ENCODE results near the gene RPP25L.

RPP25L gene

DNA sequence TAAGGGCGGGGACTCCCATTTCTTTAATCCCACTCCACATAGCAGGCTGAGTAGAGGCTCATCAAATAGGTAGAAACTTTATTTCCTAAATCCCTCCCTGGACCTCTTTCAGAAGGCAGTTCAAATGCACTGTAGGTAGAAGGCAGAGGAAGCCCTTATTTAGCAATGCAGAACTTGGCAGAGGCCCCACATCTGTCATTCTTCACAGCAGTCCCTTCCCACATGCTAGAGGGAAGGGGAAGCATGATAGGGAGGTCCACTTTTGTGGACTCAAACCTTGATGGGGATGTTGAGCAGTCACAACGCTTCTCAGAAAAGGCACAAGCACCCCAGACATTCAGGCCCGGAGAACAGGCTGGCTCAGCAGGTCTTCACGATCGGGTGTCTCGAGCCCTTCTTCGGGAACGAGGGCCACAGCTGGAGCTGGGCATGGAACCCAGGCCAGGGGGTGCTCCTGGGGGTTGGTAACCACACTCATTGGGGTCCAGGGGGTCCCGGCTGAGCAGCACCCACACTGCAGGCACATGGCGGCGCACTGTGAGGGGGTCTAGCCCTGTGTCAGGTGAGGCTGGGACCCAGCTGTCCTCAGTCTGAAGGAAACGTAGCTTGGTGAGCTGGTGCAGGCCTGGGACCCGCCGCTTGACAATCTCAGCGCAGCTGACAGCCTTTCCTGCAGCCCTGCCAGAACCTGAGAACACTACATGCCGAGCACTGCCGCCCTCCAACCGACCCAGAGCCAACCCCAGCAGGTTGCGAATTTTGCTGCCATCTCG, 1.3 kb downstream of the RPP25L start:
- no peak for DNase-seq

DNA sequence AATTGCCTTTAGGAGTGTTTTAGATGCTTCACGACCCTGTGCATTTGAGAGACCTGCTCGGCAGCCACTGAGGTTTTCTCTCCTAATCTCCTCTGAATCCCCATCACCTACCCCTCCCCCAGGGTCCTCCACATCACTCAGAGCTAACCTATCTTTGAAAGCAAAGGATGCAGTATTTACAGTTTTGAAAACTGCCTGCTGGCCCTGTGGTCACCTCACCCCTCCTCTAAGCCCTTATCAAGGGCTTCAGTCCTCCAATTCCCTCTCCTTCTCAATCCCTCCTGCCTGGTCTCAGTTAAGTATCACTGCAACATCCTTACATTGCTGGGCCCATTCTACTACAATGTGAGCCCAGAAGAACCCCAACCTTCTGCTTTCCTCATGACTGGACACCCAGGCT, 4.6 kb downstream of the RPP25L start:
- no peak for DNase-seq

DNA sequence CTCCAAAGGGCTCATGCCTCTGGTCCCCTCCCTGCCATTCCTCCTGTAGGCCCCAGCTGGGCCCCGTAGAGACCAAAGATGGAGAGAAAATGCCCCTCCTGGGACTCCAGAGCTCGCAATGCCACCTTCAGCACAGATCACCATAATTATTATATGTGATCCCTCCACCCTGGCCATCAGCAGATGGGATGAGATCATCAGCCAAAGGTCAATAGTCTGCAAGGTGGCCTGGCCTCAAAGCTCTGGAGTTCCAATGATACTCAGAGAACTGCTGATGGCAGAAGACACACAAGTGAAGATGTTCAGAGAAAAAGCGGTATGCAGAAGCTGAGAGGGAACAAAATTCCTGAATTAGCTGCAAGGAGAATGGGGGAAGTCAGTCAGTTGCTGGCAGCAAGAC, 5.0 kb downstream of the RPP25L start:
- DNase-seq, result no peak

DNA sequence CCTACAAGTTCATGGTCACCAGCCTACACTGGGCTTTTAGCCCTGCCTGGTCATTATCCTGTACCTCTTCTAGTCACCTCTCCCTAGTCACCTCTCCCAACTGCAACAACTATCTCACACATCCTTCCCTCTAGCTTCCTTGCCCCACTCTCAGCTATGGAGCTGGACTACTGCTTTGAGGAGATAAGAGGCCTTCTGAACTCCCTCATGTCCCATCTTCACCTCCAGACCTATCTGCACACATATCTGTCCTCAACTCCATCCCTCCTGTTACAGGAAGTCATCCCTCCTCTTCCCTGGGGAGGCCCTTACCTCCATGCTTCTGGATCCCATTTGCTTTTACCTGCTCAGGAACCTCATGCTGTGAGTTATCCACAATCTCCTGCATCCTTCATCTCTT, 5.7 kb downstream of the RPP25L start:
- no peak for DNase-seq

DNA sequence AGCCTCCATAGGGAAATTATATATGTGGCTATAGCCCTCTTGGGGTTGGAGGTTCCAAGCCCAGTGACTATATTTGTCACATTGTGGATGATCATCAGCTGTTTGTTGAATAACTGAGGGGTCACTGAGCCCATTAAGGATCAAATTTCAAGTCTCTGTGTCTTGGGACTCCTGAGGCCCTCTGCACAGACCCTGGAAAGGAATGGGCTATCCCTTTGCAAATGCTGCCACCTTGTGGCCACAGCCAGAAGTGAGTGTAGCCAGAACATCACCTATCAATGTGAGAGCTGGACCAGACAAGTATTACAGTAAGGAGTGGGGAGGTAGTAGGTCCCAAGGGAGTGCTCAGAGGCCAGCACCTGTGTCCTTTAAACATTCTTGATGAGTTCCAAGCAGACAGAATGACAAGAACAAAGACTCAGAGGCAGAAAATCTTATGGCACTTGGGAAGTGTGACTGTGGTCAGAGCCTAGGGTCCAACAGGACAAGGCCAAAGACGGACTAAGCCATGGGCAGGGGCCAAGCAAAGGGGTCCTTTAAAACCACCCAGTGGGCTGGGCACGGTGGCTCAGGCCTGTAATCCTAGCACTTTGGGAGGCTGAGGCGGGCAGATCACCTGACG, 8.2 kb downstream of the RPP25L start:
- DNase-seq, result no peak

DNA sequence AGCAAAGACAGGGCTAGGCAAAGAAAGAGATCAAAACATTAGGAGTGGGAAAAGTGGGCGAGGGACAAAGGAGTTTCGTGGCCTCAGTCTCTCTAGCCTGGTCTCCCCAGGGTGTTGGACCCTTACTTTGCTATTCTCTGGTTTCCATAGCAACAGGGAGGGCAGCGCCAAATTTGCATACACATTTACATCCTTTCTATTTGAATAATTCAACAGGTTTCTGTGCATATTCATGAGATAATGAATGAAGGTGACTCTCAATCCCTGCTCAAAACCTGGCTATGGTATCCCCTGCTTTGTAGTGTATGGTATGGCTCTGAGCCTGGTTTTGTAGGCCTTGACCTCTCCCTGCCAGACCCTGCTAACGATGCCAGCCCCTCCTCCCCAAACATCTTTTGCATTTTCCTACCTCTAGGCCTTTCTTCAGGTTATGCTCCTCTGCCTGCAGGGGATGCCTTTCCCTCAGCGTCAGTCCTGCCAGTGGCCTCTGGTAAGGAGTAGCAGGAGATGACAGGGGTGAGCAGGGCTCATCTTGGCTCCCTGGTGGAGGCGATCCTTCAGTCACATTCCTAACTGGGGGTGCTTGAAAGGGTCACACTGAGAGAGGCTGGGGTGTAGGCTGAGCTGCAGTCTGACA, 9.8 kb downstream of the RPP25L start:
- DNase-seq, result no peak

GRCh38 chr9:34600908-34601307, 11.0 kb downstream of the RPP25L start:
- no peak for DNase-seq

GRCh38 chr9:34599546-34599945, 12.4 kb downstream of the RPP25L start:
- no peak for DNase-seq

DNA sequence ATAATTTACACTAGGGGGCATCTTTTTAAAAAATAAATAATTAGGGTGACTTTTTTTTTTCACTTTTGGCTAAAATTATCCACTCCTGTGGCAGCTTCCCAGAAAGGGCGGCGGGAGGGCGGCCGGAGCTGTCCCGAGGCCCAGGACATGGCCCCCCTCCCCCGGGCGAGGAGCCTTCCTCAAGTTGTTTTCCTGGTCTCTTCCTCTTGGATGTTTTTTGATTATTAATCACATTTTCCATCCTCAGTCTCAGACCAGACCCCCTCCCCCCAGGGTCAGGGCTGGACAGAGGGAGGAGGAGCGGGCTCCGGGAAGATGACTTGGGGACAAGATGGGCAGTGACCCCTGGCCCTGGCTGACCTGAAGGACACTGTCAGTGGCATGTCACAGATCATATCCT, 17.7 kb downstream of the RPP25L start:
- no peak for DNase-seq

DNA sequence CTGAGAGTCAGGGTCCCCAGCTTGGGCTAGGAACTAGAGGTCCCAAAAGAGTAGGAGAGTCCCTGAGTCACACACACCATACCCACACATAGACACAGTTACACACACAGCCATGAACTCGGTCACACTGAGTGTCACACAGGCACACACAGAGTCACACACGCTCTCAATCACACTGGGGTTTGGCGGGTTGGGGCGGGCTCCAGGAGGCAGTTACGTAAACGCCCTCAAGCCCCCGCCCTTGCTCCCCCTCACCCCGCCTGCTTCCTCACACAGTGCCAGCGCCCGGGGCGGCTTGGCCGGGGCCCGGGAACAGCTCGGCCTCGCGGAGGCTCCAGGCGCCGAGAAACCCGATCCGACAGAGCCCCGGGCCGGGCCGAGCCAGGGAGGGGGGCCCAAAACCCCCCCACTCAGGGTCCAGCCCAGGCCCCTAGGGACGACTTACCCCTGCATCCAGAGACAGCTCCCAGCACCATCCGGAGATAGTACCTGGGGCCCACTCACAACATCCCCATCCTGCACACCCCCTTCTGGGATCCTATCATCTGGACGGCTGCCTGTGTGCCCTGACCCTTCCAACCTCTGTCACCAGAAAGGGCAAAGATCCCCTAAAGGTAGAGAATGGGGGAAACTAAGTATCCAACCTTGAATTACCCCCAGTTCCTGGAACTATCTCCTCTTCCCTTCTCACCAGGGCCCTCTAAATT, 18.8 kb downstream of the RPP25L start:
- DNase-seq, result no peak

- no peak for DNase-seq
Measured at GRCh38 chr9:34591917-34592866, 19.7 kb downstream of the RPP25L start.

DNA sequence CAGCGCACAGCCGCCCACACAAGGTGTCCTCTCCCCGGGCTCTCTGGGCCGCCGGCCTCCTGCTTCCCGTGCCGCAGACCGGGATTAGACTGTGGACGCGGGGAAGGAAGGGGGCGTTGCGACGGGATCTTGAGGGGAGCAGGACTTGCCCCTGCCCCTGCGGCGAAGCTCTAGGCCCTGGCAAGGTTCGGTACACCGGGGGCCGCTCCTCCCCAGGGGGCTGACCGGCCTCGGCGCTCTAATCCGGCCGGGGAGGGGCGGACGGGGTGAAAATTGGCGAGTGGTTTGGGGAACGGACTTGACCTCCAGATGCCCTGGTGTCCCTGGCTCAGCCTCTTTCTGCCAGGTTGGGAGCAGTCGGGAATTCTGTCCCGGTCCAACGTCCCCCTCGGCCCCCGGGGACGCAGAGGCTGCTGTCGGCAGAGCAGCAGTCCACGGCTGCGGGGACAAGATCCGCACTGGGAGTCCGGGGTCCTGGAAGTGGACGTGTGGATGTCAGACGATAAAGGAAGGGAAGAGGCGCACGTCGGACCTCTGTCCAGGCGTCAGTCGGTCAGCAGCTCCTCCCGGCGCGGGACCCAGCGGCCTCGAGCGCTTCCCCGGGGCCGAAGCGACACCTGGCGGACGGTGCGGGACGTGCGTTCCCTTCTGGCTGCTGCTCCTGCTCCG, 20.5 kb downstream of the RPP25L start:
- no peak for DNase-seq

DNA sequence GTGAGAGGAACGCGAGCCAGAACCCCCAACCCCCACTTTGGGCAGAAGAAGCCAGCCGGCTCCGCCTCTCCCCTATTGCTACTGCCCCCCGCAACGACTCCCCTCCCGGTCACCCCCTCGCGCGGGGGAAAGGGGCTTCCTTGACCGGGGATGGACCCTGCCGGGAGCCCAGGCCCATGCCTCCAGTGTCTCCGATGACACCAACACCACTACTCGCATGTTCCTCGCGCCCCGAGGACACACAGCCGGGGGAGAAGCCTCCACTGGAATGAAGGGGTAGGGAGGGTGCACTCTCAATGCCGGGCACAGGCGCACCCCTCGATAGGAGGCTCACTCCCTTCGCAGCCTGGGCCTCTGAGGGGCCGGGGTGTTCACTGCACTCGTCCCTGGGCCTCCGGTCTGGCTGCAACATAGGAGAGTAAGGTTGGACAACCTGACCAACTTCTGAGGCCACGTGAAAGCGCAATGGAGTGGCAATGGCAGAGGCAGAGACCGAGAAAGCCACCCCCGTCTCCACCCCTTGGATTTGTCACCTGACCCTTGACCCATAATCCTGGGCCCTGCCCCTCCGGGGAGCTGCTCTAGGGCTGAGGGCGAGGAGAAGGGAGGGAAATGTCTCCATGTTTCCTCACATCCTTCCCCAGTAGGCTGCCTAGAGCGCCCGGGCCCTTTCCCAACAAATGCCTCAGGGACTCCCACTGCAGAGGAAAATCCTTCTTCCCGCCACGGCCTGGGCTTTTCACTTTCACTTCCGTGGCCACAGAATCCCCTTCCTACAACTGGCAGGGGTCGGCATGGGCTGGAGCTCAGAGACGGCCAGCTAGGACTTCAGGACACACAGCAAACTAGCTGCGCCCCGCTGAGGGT, 21.3 kb downstream of the RPP25L start:
- DNase-seq, result no peak

GRCh38 chr9:34589636-34590380, 22.1 kb downstream of the RPP25L start, which contains the start of gene CNTFR:
TSS of gene CNTFR (minus strand) at chr9:34589724. CDS start at chr9:34568981, 20,743 bp downstream.
- no peak for DNase-seq

GRCh38 chr9:34588671-34589635, 22.9 kb downstream of the RPP25L start:
- no peak for DNase-seq

DNA sequence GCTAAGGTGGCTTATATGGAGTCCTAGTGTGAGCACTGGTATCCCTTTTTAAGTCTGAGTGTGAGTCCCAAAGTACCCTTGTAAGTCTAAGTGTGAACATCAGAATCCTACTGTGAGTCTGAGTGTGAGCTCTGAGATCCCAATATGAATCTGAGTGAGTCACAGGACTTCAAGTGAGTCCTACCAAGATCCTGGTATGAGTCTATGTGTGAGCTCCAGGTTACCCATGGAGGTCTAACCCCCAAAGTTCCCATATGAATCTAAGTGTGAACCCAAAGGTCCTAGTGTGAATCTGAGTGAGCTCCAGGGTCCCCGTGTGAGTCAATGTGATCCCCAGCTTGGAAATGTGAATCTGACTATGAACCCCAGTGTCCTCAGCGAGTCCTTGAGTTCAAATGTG, 24.6 kb downstream of the RPP25L start:
- DNase-seq, result no peak

DNA sequence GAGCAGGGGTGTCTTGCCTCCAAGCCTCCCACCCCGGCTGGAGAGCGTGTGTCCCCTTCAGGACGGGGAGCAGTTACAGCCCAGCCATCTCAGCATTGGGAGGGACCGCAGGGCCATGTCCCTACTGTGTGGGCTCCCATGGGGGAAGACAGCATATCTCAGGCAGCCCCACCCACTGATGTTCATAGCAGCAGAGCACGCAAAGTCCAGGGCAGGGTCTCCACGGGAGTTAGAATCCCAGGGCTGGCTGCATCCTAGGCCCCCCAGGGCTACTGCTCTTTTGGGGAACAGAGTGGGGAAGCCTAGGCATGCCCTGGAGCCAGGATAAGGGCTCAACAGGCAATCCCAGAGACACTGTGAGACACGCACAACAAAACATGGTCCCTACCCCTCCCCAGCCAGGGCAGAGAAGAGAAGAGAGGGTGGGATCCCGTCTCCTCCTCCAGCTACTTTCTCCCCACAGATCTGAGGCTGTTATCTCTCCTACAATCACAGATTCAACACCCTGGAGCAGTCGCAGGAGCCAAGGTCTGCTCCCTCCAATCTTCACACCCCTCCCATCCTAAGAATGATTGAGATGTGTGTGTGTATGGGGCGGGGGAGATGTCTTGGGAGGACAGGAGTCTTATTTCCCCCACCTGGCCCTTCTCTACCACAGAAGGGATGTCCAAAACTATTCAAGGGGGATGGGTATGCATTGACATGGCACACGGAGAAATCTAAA, 25.8 kb downstream of the RPP25L start:
- no peak for DNase-seq

- DNase-seq, result no peak
Measured at GRCh38 chr9:34584970-34585369, 26.9 kb downstream of the RPP25L start.

All from NCI-H1048 (cell line).